WI38 (cell line): Measurements from ENCODE around the gene HNRNPAB.

ENCODE experiments used
- H3K4me3 ChIP-seq: 2 replicates; pipeline ENCODE4 v1.5.1; 2011; ENCODE audit warnings: low read depth, mild to moderate bottlenecking, control low read depth, low read length
- TF ChIP-seq, protein P1 (sequence below): IDR thresholded peaks from 2 replicates; pipeline ENCODE4 v1.5.1; 2012; ENCODE audit warnings: low read depth, mild to moderate bottlenecking, control low read depth, low read length

Gene HNRNPAB

DNA sequence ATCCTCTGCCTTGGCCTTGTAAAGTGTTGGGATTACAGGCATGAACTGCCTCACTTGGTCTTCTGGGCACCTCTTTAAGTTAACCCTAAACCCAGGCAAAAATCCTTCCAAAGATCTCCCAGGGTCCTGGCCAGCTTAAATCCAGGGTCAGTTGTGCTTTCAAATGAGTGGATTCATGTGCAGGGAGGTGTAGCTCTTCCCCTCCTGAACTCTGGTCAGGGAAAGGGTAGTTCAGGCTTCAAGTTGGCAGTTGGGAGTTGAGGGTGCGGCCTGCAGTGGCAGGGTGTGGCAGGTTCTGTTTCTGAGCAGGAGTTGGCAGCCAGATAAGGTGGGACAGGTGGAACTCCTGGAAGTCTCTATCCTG is 3.6 kb downstream of the HNRNPAB start:
- TF ChIP-seq, protein P1, sequence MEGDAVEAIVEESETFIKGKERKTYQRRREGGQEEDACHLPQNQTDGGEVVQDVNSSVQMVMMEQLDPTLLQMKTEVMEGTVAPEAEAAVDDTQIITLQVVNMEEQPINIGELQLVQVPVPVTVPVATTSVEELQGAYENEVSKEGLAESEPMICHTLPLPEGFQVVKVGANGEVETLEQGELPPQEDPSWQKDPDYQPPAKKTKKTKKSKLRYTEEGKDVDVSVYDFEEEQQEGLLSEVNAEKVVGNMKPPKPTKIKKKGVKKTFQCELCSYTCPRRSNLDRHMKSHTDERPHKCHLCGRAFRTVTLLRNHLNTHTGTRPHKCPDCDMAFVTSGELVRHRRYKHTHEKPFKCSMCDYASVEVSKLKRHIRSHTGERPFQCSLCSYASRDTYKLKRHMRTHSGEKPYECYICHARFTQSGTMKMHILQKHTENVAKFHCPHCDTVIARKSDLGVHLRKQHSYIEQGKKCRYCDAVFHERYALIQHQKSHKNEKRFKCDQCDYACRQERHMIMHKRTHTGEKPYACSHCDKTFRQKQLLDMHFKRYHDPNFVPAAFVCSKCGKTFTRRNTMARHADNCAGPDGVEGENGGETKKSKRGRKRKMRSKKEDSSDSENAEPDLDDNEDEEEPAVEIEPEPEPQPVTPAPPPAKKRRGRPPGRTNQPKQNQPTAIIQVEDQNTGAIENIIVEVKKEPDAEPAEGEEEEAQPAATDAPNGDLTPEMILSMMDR: no peak
- no peak overlapping the region for H3K4me3 ChIP-seq

DNA sequence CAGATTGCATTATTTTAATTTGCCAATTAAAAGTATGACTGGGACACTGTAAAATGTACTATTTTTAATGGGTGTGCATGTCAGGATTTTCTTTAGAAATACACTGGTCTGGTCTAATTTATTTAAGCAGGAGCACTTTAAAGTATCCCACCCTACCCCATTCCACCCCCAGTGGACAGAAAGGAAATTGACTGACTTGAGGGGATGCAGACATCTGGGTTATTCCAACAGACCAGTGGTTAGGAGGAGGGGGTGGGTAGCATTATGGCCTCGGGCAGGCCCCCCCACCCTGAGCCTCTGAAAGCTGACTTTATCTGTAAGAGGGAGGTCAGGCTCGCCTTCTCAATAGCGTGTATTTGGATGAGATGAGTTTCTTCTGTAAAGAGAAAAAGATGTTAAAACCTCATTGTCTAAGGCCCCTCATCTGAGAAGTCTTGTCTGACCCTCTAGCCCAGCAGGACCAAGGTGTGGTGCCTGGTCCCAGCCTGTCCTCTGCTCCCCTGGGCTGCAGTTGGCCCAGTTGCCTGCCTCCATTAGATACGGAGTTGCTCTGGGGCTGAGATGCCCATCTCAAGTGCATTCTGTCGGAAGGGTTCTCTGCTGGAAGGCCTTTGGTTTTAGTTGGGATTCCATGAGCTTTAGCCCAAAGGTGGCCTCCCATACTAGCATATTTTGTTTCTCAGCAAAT is 4.4 kb downstream of the HNRNPAB start:
- TF ChIP-seq, protein P1: no peak
- H3K4me3 ChIP-seq: no peak overlapping the region

DNA sequence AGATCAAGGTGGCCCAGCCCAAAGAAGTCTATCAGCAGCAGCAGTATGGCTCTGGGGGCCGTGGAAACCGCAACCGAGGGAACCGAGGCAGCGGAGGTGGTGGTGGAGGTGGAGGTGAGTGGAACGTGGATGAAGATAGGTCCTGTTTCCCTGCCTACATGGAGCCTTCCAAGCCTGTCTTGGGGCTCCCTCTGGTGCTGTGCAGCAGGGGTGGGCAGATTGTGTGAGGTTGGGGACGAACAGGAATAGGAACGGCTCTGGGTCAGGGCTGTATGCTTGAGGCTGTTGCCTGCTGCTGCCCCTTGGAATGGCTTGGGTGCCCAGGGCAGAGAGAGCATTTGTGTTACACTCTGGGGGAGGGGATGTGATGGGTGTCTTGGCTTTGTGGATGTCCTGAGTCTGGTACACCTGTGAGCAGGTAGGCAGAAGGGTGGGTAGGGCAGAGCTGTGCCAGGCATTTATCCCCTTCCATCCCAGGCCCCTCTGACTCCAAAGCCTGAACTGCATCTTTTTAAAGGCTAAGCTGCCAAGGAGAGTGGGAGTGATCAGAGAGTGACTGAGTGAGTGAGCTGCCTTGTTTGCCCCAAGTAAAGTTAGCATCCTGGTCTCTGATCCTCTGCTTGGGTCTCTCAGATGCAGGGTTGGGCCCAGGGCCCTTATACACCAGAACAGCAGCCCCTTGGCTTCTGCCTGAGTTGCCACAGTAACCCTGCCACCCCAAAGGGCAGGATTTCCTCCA is 5.2 kb downstream of the HNRNPAB start:
- no peak overlapping the region for H3K4me3 ChIP-seq
- TF ChIP-seq, protein P1: no peak

DNA sequence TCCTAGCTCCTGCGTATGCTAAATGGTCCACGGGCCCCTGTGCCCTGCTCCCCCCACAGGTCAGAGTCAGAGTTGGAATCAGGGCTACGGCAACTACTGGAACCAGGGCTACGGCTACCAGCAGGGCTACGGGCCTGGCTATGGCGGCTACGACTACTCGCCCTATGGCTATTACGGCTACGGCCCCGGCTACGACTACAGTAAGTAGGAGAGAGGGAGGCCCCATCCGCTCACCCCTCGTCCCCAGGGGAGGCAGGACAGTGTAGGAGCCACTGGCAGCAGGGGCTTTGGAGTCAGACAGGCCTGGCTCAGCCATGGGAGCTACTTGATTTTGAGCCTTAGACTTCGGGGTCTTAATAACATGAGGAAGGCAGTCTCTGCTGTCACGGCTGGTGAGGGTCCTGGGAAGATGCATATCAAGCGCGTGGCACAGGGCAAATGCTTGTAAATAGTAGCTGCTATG is 5.8 kb downstream of the HNRNPAB start:
- TF ChIP-seq, protein P1: no peak
- no peak overlapping the region for H3K4me3 ChIP-seq

DNA sequence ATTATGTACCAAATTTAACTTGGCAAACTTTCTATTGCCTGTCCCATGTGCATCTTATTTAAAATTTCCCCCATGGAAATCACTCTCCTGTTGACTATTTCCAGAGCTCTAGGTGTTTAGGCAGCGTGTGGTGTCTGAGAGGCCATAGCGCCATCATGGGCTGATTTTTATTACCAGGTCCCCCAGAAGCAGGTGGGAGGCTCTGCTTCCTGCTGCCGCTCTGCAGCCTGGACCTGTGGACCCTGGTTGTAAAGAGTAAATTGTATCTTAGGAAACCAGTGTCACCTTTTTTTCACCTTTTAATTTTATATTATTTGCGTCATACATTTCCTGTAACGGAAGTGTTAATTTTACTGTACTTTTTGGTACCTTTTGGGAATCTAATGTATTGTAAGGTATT is 6.4 kb downstream of the HNRNPAB start:
- TF ChIP-seq, protein P1: no peak
- no peak overlapping the region for H3K4me3 ChIP-seq

DNA sequence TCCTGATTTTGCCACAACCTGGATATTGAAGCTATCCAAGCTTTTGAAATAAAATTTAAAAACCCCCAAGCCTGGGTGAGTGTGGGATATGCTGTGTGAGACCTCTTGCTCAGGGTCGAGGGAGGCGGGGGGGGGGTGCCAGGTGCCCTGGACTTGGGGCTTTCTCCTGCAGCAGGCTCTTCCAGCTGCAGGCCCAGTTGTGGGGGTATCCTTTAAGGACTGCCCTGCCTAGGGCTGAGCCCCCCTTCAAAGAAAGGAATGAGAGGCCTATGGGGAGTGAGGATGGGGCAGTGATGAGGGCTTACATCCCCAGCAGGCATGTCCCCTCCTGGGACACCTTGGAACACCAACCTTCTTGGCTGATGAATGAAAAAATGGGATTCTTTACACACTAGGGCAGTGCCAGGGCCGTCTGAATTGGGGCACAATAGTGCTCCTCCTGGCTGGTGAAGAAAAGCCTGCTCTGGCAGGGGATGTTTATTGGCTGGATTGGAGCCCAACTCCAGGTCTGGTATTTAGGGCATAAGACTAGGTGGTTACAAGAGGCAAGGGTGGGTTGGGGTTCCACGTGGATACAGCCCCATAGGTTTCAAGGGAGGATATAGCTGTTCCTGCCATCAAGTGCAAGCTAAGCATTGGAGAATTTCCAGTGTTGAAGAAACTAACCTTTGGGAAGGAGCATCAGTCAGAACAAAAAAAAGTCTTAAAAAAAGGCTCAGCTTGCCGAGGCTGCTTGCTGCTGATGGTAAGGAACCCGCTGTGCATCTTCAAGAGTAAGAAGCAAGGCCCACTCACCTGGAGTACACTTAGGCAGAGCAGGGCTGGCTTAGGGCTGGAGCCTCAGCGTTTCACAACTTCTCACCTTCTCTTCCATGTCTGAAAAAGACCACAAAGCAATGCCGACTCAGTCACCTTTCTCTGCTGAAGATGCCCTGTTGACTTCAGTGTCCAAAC is 7.0 kb downstream of the HNRNPAB start:
- no peak overlapping the region for H3K4me3 ChIP-seq
- TF ChIP-seq, protein P1: no peak
